Subcutaneous adipose tissue (tissue), 4 donors: ENCODE results near the gene ACTR5. TPM values are rescaled to one million over a fixed set of nuclear protein-coding genes. Genes with fewer than 3 reads are reported as not detected.

ENCODE experiments used
- CTCF ChIP-seq: fragments of 450-650 bp; IDR thresholded peaks from one replicate; pipeline ENCODE4 v1.5.1; 2016; ENCODE audit warnings: low read depth, mild to moderate bottlenecking, control low read depth, antibody characterized with exemption, moderate library complexity
- total RNA-seq, 4 donors: library from RNA; depleted of rRNA; stranded (reverse); fragments of >200 nt; gene quantifications; one replicate each; pipeline ENCODE4 v1.1.0, GENCODE V29; 2016

ACTR5 gene
- total RNA-seq, 4 donors from 2014 or later = 7.3 to 9.9 (median 8.4) TPM

GRCh38 chr20:38725148-38725901 is 22.9 kb upstream of the ACTR5 start:
- no peak for TF ChIP-seq CTCF

DNA sequence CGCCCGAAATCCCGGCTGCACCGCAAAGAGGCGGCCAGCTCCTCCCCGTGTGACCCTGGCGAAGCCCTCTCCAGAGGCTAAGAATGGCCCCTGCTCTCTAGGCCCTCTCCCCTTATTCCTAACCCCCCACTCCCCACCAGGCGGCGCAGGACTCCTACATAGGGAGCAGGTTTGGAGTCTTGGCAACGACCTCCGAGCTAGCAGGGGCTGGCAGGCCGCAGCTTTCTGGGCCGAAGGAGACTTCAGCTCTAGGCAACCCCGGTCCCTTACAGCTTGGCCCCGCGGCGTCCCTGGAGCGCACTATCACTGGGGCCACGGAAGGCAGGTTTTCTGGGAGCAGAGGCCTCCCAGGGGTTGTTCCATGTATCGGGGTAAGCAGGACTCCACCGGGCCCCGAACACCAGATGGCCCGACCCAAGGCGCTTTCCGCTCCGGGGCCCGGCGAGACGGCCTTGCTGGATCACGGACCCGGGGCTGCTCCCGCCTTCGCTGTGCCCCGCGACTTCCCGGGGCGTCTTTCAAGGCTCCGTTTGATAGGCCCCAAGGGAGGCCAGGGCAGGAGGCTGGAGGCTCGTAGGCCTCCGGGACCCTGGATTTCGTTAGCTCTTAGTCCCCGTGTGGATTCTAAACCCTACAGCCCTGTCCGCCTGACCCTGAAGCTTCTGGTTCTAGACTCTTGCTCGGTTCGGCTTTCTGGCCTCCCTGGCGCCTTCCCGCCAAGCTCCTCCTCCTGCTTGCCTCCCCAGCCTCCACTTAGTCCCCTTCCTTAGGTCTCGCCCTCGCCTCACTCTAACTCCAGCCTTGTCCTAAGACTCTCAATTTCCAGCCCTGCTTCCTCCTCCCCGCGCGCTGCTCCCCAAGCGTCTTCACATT is 22.1 kb upstream of the ACTR5 start:
- TF ChIP-seq CTCF = no peak

DNA sequence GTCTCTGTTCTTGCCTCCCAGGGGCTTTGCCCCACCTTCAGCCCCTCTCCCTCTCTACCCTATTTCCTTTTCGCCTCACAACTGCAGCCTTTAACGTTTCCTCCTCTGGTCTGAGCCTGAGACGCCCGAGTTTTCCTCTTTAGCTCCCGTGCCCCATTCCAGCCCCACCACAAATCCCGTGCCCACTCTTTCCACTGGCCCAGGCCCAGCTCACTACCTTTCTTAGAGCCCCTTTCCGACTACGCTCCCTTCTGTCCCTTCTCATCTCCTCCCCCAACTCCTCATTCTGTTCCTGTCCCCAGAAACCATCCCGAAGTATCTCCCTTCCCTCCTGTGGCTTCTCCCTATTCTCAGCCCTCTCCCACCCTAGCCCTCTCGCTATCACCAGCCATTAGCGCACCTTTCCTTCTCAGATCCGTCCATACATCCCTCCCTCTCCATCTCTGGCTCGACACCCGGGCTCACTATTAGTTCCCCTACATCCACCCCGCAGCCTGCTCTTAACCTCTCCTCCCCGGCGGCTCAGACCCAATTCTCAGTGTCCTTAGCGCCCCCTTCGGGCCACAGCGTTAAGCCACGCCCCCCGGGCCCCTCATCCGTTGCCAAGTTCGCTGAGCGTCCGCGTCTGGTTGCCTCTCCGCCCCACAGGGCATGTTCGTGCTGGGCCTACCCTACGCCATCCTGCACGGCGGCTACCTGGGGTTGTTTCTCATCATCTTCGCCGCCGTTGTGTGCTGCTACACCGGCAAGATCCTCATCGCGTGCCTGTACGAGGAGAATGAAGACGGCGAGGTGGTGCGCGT is 21.3 kb upstream of the ACTR5 start:
- TF ChIP-seq CTCF = no peak

DNA sequence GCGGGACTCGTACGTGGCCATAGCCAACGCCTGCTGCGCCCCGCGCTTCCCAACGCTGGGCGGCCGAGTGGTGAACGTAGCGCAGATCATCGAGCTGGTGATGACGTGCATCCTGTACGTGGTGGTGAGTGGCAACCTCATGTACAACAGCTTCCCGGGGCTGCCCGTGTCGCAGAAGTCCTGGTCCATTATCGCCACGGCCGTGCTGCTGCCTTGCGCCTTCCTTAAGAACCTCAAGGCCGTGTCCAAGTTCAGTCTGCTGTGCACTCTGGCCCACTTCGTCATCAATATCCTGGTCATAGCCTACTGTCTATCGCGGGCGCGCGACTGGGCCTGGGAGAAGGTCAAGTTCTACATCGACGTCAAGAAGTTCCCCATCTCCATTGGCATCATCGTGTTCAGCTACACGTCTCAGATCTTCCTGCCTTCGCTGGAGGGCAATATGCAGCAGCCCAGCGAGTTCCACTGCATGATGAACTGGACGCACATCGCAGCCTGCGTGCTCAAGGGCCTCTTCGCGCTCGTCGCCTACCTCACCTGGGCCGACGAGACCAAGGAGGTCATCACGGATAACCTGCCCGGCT is 20.6 kb upstream of the ACTR5 start:
- no peak for TF ChIP-seq CTCF

GRCh38 chr20:38728191-38728781 is 20.0 kb upstream of the ACTR5 start:
- no peak for TF ChIP-seq CTCF

DNA sequence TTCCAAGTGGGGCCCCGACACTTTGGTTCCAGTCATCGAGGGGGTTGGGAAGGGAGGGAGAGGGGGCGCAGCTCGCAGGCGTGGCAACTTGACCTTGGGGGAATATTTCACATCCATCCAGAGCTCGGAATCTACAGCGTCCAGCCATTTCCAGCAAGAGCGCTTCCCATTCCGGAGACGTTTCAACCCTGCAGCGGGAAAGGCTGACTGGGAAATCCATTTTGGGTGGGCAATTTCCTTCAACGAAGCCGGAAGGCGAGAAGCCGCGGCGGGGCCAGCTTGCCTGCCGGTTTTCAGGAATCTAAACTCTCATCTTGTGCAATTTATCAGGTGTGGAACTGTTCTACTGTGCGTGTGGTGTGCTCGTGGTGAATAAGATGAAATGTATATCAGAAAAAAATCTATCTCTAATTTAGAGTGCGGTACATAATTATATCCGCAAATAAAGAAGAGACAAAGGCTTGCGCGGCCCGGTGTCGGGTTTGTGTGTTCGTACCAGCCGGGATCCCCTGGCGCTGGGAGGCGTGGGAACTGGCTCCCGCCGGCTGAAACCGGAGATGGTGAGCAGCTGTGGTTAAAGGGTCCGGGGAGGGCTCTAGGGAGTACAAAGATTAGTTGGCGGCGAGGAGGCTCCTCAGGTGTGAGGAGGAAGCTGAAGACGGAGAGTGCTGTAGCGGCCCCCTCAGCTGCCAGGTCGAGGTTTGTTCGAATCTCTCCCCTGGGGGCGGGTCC is 19.2 kb upstream of the ACTR5 start:
- TF ChIP-seq CTCF = no peak
